Stomach (tissue), 4 donors: Measurements from ENCODE around the gene CES4A.

Source experiments
- EP300 ChIP-seq: sonication (generic); formaldehyde crosslinking; IDR thresholded peaks from one replicate; pipeline ENCODE4 v1.6.1; 2017; ENCODE audit warnings: antibody characterized with exemption
- TF ChIP-seq, protein P1 (sequence below), 7 experiments: fragments of 450-650 bp in 4 of 7; fragments of 200-600 bp in 3 of 7; sonication (generic) in 3 of 7; IDR thresholded peaks; one replicate each; pipeline ENCODE4 v1.5.1; 2016 to 2019; ENCODE audit warnings: antibody characterized with exemption in 7 of 7, control low read depth in 2 of 7, mild to moderate bottlenecking in 1 of 7

DNA sequence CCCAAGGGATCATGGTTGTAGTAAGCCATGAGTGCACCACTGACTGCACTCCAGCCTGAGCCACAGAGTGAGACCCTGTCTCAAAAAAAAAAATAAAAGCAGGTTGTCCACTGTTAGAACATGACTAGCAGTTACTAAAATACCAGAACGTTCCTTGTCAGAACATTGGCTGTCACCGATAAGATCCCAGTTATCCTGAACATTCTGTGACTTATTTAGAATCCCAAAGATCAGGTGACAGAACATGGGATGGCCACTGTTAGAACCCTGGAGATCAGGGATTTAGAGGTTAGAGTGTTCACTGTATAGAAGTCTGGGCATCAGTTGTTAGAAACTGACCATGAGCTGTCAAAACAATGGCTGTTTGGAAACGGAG, 8.6 kb downstream of the CES4A start:
- TF ChIP-seq, protein P1, sequence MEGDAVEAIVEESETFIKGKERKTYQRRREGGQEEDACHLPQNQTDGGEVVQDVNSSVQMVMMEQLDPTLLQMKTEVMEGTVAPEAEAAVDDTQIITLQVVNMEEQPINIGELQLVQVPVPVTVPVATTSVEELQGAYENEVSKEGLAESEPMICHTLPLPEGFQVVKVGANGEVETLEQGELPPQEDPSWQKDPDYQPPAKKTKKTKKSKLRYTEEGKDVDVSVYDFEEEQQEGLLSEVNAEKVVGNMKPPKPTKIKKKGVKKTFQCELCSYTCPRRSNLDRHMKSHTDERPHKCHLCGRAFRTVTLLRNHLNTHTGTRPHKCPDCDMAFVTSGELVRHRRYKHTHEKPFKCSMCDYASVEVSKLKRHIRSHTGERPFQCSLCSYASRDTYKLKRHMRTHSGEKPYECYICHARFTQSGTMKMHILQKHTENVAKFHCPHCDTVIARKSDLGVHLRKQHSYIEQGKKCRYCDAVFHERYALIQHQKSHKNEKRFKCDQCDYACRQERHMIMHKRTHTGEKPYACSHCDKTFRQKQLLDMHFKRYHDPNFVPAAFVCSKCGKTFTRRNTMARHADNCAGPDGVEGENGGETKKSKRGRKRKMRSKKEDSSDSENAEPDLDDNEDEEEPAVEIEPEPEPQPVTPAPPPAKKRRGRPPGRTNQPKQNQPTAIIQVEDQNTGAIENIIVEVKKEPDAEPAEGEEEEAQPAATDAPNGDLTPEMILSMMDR (IDR thresholded peaks at IDR 0.05): no peak
- TF ChIP-seq EP300: no peak
